HG02798 (cell line): ENCODE data around the gene GNAZ.

ENCODE experiments used
- ATAC-seq: cut with Tn5 transposase; IDR thresholded peaks from one replicate; pipeline ENCODE4 v1.9.1; 2021; ENCODE audit warnings: mild to moderate bottlenecking; ENCODE audit not compliant: unreplicated experiment, poor library complexity

The GNAZ gene

DNA sequence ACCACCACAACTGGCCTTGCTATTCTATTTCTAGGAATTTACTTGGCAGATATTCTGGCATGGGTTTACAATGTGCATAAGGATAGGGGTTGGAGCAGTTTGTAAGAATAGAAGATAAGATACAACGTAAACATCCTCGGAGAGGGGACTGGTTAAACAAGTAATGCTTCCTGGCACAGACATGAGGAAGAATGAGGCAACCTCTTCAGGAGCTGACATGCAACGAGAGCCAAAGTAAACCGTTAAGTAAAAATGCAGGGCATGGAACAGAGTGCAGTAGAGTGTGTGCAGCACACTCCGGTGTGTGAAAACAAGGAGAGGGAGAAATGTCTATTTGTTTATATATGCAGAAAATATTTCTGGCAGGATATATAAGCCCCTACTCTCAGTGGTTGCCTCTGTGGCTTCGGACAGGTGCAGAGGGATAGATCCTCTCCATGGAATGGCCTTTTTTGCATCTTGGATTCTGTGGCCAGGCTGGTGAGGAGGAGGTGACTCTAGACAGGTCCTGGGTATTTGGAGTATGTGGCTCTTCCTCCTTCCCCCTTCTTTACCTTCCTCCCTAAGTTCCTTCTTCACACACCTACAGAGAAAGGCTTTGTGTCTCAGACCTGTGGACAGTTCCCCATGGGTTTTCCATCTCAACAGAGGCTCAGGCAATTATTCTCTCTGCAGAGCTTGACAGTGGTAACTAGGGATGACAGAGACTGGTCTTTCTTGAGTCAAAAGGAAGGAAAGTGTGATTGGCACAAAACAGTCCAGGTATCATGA, 77.5 kb downstream of the GNAZ start:
- no peak for ATAC-seq

DNA sequence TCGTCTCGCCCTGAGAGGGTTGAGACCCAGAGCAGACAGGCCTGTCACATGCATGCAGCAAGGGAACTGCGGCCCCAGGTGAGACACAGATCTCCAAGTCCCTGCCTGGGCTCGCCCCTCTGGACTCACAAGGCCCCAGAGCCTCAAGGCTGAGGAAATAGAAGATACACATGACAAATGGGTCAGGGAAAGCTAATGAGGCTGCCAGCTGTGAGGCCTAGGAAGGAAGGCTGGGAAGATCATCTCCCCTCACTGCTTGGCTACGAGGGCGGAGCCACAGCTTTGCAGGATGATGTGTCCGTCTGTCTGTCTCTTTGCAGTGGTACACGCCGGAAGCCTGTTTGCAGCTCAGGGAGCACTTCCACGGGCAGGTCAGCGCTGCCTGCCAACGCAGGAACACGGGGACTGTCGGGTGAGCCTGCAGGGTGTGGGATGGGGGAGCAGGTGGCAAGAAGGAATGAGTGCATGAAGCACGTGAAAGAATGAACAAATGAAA, 79.5 kb downstream of the GNAZ start:
- ATAC-seq: no peak

DNA sequence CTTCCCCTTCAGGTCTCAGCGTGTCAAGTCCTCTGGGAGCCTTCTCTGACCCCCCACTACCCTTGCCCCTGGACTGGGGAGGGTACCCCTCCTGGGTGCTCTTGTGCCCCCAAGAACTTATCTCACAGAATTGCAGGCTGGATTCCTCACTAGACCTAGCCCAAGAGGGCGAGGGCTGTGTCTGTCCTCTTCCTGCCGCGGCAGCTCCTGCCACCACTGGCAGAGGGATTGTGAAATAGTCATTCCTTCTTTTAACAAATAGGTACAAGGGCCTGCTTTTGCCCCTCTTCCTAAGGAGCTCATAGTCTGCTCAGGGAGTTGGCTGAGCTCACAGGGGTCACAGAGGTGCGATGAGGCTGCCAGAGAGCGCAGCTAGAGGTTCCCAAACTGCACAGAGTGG, 80.4 kb downstream of the GNAZ start:
- ATAC-seq: no peak

DNA sequence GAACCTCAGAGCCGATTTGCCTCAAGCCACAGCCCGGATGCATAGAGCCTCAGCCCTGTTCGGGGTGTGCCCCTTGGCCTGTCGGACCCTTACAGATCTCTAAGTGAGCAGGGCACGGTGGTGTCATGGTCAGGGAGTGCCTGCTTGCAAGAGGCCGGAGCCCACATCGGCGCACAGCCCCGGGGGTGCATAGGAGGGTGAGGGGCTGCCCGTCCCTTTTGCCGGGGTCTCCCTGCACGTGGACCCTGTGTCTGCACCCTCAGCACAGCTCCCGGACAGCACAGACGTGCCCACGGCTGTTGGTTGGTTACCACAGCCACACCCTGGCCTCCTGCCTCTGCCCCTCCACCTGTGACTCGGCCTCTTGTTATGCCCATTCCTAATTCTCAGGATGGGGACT, 81.5 kb downstream of the GNAZ start:
- ATAC-seq: no peak

DNA sequence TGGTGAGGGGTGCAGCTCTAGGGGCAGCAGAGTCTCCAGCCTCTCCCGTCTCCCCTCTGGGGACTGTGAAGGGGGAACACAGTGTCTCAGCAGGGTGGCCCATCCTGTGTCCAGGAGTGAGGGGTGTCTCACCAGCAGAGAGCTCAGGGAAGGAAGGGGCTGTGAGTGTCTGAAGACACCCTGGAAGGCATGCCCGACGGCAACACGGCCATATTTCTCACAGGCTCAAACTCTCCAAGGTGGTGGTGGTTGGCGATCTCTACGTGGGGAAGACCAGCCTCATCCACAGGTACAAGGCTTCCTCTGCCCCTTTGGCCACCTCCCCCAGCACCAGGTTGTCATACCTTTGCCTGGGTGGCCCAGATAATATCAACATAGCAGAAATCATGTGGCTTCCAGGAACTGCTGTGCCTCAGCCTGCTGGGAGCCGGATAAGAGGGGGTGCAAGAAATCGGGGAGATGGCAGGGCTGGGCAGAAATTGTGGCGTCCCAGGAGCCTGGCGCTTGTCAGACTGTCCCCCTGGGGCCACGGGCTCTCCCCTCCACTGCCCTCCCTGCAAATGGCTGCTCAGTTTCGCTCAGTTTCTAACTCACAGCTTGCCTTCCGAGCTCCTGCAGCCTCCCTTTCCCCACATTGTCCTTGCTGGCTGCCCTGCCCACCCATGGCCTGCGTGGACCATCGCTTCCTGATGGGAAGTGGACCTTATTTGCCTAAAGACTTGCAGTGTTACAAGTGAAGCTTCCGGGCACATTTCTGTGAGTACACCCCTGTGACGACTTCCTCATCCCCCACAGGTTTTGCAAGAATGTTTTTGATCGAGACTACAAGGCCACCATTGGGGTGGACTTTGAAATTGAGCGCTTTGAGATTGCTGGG, 82.2 kb downstream of the GNAZ start:
- no peak for ATAC-seq

DNA sequence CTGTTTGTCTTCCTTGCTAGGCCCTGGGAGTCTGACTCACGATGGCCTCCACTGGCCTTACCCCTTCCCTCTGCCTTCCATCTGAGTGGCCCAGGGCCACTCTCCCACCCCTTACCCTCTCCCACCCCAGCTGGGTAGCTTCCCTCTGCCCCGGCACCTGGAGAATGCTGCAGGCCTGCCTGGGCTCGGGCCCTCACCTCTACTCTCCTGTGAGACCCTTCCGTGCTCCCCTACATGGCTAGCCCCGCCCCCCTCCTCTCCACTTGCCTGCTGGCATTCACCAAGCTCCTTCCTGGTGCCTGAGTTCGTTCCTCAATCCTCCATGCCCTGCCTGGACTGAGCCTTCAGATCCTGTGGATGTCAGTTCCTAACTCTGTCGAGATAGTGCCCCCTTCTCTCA, 83.7 kb downstream of the GNAZ start:
- no peak for ATAC-seq

DNA sequence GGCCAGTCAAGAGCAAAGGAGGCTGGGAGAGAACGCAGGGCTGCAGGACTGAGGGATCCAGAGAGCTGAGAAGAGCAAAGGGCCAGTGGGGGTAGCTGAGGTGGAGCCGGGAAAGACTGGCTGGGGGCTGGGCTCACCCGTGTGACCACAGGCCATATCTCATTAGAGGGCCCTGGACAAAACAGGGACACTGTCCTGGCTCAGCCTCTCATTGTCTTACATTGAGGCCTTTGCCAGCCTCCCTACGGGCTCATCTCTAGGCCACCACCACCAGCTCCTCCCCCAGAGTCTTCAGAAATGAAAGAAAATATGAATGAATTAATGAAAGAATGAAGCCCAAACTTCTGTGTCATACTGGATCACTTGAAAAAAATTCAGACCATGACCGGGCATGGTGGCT, 84.1 kb downstream of the GNAZ start:
- ATAC-seq: no peak

DNA sequence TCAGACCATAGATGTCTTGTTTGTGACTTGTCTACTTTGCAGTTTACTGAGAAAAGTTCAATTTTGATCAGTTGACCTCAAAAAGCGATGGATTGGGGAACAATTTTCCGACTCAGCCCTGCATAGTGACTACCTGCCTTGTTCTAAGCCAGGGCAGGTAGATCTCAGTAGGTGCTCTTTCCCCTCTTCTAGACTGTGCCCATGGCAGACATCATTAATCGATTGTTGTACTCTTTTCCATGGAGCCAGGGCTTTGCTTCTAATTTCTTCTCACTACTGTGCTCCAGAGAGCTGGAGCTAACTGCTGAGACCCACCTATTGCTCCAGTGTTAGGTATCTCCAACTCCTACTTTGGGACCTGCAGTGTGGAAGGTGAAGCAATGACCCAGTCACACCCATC, 84.8 kb downstream of the GNAZ start:
- ATAC-seq: no peak

DNA sequence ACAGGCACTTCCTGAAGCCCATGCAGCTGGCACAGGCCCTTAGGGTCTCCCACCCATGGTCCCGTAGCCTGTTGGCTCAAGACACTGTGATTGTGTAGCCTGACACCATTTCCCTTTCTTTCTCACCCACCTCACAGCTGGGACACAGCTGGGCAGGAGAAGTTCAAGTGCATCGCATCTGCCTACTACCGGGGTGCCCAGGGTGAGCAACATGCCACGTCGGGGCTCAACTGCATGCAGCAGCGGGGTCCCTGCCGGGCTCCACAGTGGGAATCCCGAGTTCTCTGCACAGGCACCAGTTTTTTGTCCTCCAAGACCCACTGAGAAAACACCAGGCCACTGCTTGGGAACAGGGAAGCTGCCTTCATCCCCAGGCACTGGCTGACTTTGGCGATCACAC, 85.5 kb downstream of the GNAZ start:
- ATAC-seq: no peak

DNA sequence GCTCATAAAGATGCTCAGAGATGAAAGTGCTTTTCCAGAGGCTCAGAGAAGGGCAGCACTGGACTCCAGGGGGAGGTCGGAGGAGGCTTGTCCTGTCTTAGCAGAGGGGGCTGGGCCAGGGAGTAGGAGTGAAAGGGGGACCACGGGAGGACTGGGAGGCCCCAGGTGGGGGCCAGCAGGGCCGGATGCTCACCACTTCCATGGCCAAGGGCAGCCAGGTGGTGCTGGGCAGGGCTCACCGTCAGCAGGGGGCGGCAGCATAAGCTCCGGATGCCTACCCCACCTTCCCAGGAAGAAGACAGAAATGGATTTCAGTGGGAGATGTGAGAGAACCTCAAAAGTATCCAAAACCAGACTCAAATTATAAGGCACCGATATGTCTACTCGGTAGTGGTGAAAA, 86.0 kb downstream of the GNAZ start:
- ATAC-seq: no peak

DNA sequence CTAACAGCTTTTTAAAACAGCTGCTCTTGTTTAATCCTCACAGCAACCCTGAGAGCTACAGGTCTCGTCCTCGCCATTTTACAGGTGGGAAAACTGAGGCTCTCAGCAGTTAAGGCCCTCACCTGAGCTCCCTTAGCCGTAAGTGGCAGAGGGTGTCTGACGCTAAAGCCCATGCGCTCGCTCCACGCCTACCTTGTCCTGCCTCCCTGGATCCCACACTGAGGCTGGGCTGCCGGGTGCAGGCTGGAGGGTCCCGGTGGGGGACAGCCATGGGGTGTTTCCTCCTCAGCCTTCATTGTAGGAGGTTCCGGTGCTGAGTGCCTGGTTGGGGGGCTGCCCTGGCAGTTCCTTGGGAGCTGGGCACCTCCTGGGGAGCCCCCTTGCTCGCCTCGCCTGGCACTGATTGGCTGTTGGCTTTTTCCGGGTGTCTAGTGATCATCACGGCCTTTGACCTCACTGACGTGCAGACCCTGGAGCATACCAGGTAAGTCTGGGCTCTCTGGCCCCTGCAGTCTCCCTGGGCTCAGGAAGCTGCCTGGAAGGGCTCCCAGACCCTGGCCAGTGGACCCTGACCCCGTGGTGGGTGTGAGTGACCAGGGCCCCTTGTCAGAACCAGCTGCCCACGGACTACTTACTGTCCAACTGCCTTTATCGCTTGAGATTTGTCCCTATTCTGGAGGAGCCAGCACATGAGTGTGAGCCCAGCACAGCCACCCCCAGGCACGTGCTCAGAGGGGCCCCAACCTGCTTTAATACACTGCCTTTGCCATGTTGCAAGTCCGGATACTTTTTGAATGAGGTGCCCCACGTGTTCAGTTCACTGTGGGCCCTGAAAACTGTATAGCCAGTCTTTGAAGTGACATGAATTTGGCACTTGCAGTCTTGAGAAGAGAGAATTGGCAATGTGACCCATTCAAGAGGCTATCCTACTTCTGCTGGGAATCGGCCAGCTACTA, 87.5 kb downstream of the GNAZ start:
- no peak for ATAC-seq

DNA sequence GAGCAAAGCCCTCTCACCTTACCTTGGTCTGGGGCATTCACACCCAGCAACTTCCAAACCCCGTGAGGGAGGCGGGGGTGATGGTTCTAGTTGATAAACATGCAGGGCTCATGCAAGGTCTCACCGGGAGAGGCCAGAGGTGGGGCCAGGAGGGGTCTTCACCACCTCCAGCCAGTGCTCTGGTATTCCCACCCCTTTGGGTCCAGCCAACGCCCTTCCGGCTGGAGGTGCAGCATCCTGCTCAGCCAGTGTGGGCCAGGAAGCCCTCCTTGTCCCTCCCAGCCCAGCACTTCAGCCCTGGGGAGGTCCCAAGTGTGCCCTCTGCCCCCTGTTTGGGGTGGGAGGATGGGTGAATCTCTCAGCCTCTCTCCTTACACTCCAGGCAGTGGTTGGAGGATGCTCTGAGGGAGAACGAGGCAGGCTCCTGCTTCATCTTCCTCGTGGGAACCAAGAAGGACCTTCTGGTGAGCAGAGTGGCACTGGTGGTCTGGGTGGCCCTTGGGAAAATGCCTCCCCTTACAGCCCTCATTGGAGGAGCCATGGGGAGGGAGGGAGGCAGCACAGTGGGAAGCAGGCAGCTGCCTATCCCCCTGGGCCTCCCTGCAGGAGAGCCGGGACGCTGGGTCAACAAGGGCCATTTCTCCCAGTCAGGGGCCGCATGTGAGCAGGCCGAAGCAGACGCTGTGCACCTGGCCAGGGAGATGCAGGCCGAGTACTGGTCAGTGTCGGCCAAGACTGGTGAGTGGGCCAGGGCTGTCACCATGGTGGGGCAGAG, 88.4 kb downstream of the GNAZ start:
- no peak for ATAC-seq

DNA sequence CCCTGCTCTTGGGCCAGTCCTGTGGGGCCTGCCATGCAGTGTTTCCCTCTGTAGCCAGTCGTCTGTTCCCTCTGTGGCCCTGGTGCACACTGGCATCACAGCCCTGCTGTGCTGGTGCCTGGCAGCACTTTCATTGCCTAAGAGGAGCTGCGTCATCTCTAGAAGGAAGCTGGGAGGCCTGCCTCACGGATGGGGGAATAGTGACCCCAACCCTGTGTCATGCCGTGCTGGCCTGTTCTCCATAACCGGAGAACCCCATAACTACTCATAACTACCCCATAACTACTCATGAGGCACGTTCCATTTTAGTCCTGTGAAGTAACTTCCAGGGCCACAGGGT, 88.9 kb downstream of the GNAZ start:
- ATAC-seq: no peak

DNA sequence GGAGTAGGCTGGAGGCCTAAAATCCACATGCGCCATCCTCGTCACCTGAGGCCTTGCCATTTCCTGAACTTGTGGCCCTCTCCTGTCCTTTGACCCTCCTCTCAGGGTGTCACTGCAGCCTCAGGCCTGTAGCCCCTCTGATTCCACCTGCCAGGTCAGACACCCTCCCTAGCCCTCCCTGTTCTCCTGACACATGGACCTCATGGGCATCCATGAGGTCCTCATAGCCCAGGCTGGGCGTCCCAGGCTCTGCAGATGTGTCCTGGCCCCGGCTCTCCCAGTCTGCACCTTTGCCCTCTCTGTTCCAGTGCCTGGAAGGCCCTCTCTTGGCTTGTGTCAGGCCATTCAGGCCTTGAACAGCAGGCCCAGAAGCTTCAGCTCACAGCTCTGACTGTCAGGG, 90.7 kb downstream of the GNAZ start:
- ATAC-seq: no peak

DNA sequence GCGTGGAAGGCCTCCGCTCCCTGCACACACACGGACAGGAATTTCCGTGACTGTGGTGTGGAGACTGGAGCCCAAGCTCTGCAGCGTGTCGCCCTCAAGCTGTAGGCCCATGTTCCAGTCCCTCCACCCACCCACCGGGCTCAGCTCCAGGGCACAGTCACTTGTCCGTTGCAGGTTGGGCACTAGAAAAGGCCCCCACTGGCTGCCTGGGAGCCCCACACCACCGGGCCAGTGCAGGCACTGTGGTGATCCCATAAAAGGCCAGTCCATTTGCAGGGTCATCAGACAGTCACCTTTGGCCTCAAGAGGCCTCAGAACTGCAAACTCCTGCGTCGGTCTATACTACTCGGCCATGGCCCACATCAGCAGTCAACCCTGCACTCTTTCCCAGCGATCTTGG, 91.3 kb downstream of the GNAZ start:
- no peak for ATAC-seq

DNA sequence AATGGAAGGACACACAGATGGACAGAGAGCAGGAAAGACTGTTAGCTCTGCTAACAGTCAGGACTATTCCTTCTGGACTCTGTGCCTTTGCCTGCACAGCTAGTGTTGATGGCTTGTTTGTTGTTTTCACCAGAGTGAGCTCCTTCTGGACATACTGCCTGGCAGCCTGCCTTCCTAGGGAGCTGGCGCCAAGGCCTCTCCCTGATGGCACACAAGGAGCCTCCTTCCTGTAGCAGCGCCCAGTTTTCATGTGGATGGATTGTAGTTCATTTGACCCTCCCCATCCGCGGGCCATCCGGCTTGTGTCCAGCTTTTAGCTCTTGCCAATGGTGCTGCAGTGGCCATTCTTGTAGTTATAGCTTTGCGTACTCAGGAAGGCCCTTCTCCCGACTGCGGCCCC, 93.3 kb downstream of the GNAZ start:
- no peak for ATAC-seq

DNA sequence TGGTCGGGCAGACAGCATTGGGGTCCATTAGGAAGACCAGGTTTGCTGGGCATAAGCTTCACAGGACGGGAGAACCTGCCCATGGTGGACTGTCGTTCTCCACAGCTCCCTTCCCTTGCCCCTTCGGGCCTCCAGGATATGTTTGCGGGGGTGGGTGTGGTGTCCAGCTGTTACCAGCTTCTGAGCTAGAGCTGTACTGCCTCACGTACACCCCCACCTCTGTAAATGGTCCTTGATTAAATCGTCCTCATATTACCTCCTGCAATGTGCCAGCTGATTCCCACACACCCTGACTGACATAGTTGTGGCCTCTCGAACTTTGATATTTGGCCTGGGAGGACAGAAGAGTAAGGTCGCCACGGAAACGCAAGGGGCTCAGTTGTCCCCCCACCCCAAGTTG, 93.8 kb downstream of the GNAZ start:
- ATAC-seq: no peak

DNA sequence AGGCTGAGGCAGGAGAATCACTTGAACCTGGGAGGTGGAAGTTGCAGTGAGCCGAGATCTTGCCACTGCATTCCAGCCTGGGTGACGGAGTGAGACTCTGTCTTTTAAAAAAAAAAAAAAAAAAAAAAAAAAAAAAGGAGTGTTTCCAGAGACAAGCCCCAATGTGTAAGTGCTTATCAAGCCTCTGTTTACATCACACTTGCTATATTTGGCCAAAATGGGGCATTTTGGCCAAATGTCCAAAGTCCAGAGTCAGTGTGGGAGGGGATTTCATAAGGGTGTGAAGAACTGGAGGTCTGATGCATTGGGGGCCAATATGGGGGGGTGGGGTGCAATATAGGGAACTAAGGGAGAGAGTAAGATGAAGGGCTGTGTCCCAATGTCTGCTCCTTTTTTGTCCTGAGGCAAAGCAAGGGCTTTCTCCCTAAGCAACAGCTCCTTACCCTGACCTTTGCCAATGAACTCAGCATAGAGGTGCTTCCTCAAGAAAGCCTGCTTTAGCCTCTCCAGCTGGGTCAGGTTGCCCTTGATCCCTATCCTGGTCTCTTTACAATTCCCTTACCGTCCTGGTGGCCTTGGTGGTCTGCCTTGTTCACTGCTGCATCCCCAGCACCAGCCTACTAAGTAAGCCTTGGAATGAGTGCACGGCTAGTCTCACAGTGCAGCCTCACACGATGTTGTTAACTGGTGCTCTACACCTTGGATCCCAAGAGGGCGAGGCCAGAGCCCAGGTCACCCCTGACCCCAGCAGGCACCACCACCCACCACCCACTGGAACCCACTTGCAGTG, 95.9 kb downstream of the GNAZ start:
- ATAC-seq: no peak
